ENCODE data around the gene C10orf62.

DNA sequence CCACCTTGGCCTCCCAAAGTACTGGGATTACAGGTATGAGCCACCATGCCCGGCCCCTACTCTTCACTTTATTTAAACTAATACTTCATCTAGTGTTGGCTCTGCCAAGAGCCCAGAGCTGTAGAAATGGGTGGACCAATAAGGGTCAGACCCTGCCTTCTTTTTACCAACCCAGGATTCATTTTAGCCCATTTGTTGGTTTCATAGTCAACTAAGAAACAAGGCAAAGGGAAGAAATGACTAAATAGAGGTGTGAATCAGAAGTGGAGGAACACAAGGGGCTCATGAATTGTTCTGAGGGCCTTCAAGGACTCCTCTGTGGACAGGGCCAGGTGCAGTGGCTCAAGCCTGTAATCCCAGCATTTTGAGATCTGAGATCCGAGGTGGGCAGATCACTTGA is 15.8 kb upstream of the C10orf62 start:
- TF ChIP-seq EP300 (IDR thresholded peaks at IDR 0.05): no peak
- no peak for TF ChIP-seq CTCF (IDR thresholded peaks at IDR 0.05)
